HEK293T (cell line): ENCODE data around the gene EMP3.
A peak's percentile ranks its signal among the peaks of the same experiment; 100 is the strongest.

Experiments used
- CTCF ChIA-PET: fragments of 350-600 bp; formaldehyde crosslinking; extraction: SDS; loops from one replicate; lab custom pipeline; 2021; ENCODE audit warnings: antibody characterized with exemption, inconsistent platforms; lab: Yijun Ruan, JAX
- POLR2A ChIA-PET: fragments of 350-600 bp; formaldehyde crosslinking; extraction: SDS; loops from one replicate; lab custom pipeline; 2020; ENCODE audit warnings: antibody characterized with exemption, inconsistent platforms; lab: Yijun Ruan, JAX
- DNase-seq: peaks from one replicate; pipeline ENCODE4 v3.0.0; 2012; ENCODE audit warnings: mixed read lengths; ENCODE audit errors: extremely low spot score
- ARNT ChIP-seq: fragments of 450-650 bp; IDR thresholded peaks from 2 replicates; pipeline ENCODE4 v1.6.1; 2017; ENCODE audit warnings: mild to moderate bottlenecking
- BHLHE40 ChIP-seq: fragments of 450-650 bp; IDR thresholded peaks from 2 replicates; pipeline ENCODE4 v1.6.1; 2016; ENCODE audit warnings: mild to moderate bottlenecking, moderate library complexity, borderline replicate concordance
- CTBP1 ChIP-seq: fragments of 450-650 bp; IDR thresholded peaks from 2 replicates; pipeline ENCODE4 v1.6.1; 2016; ENCODE audit warnings: borderline replicate concordance
- ELF4 ChIP-seq: fragments of 450-650 bp; IDR thresholded peaks from 2 replicates; pipeline ENCODE4 v1.6.1; 2017; ENCODE audit warnings: antibody characterized with exemption
- FOXA1 ChIP-seq: fragments of 450-650 bp; IDR thresholded peaks from 2 replicates; pipeline ENCODE4 v1.6.1; 2016; ENCODE audit warnings: mild to moderate bottlenecking
- FOXK2 ChIP-seq: fragments of 450-650 bp; IDR thresholded peaks from 2 replicates; pipeline ENCODE4 v1.6.1; 2016; ENCODE audit warnings: mild to moderate bottlenecking
- FOXM1 ChIP-seq: fragments of 450-650 bp; IDR thresholded peaks from 2 replicates; pipeline ENCODE4 v1.6.1; 2017; ENCODE audit warnings: mild to moderate bottlenecking, borderline replicate concordance
- HDGF ChIP-seq: fragments of 450-650 bp; IDR thresholded peaks from 2 replicates; pipeline ENCODE4 v1.6.1; 2017; ENCODE audit warnings: antibody characterized with exemption, borderline replicate concordance
- L3MBTL2 ChIP-seq: fragments of 450-650 bp; conservative IDR thresholded peaks from 2 replicates; pipeline ENCODE4 v1.6.1; 2016; ENCODE audit warnings: mild to moderate bottlenecking
- LEF1 ChIP-seq: fragments of 450-650 bp; IDR thresholded peaks from 2 replicates; pipeline ENCODE4 v1.6.1; 2017; ENCODE audit warnings: mild to moderate bottlenecking, borderline replicate concordance
- NFRKB ChIP-seq: fragments of 450-650 bp; IDR thresholded peaks from 2 replicates; pipeline ENCODE4 v1.6.1; 2016; ENCODE audit warnings: mild to moderate bottlenecking, moderate library complexity
- SP1 ChIP-seq: fragments of 450-650 bp; IDR thresholded peaks from 2 replicates; pipeline ENCODE4 v1.6.1; 2017
- SUZ12 ChIP-seq: fragments of 450-650 bp; IDR thresholded peaks from 2 replicates; pipeline ENCODE4 v1.6.1; 2016; ENCODE audit warnings: mild to moderate bottlenecking
- TARDBP ChIP-seq: fragments of 450-650 bp; IDR thresholded peaks from 2 replicates; pipeline ENCODE4 v1.6.1; 2016
- ZNF384 ChIP-seq: fragments of 450-650 bp; IDR thresholded peaks from 2 replicates; pipeline ENCODE4 v1.6.1; 2016
- TF ChIP-seq, protein P1 (sequence below): fragments of 450-650 bp; IDR thresholded peaks from 2 replicates; pipeline ENCODE4 v1.6.1; 2016

Gene EMP3

DNA sequence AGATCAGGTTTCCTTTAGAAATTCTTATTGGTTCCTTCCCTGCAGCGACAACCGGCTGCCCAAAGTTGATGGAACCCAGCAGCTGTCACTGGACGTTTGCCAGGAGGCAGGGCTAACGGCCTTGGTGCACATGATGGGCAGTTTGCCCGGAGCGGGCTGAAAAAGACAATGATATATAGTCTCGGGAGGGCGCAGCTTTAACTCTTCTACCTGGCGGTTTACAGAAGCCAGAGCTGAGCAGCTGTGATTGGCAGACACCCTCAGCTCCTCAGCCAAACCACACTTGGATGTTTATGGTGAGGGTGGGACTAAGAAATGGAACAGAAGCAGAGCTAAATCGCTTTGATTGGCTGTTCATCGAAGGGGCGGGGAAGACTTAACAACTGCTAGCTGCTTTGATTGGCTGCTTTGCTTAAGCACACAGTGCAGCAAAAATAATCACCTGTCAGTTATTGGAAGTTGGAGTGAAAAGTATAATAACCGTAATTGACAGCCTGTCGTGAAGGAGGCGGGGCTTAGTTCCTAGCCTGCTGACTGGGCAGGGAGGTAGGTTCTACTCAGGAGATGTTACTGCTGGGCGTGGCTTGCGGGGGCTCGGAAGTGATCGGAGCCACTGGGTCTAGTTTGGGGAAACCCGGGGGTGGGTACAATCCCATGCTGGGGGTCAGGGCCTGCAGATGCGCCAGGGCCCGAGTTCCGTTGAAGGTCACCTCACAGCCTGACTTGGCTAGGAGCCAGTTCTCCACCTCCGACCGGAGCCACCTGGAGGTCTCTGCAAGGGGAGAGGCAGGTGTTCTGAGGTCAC is 7.5 kb downstream of the EMP3 start:
- peak; percentile 82 for DNase-seq
- CTCF ChIA-PET: interaction anchor here (0.9 to 3.3 kb wide), 6 partner anchors 9 to 173 kb away, joined by 3 to 78 read pairs (median 10); partner anchors contain the start of gene EMP3
- TF ChIP-seq, protein P1, sequence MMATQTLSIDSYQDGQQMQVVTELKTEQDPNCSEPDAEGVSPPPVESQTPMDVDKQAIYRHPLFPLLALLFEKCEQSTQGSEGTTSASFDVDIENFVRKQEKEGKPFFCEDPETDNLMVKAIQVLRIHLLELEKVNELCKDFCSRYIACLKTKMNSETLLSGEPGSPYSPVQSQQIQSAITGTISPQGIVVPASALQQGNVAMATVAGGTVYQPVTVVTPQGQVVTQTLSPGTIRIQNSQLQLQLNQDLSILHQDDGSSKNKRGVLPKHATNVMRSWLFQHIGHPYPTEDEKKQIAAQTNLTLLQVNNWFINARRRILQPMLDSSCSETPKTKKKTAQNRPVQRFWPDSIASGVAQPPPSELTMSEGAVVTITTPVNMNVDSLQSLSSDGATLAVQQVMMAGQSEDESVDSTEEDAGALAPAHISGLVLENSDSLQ: peak; percentile 98
- TF ChIP-seq NFRKB: no peak
- POLR2A ChIA-PET: interaction anchor here (0.9 to 6.6 kb wide), 8 partner anchors 11 to 286 kb away, joined by 3 to 93 read pairs (median 4); partner anchors contain the start of genes CARD8, EMP3, RPL18 and SPHK2

DNA sequence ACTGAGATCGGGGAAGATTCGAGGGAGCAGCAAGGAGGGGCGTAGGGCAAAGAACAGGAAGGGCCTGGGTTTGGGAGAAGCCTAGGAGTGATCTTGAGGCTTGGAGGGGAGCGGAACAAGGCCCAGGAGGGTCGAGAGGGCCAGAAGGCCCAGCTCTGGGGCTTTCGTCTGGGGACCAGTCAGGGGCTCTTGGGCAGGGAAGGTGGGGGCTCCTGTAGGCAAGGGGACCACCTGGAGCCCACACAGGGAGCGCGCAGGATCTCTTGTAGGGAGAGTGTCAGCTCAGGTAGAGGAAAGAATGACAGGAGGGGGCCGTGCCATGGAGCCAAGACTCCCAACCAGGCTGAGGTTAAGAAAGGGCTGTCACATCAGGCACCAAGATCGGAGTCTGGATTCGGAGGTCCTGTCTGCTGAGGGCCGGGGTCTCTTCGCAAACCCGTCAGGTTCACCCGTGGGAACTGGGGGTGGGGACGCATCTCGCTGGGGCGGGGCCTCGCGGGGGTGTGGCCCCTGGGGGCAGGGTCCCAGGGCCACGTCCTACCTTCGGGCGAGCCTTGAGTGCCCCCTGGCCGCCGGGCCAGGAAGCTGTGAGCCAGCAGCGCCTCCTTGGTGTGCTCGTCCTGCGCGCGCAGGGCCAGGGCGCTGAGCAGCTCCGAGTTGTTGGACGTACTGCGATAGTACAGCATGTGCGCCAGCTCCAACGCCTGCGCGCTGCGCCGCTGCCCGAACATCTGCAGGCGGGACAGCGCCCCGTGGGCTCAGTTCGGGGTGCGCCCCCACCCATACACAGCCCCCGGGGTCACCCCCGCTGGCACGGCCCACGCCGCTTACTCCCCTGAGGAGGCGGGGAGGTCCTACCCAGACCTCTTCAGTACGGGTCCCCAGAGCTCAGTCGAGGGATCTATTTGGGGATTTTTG is 8.4 kb downstream of the EMP3 start:
- peak; percentile 90 for DNase-seq
- POLR2A ChIA-PET: interaction anchor here (0.6 to 6.6 kb wide), 10 partner anchors 12 to 285 kb away, joined by 3 to 93 read pairs (median 4); partner anchors contain the start of genes CARD8, EMP3, KDELR1 and RPL18
- CTCF ChIA-PET: interaction anchor here (0.6 to 3.3 kb wide), 12 partner anchors 10 to 251 kb away, joined by 3 to 78 read pairs (median 4); partner anchors contain the start of gene EMP3
- TF ChIP-seq CTBP1 (0 out of 2 replicates have a peak, but pooled peaks have one; percentile 7), LEF1 (no peak), NFRKB (no peak), ZNF384 (no peak), L3MBTL2 (peak; percentile 94), FOXM1 (no peak)
- TF ChIP-seq, protein P1: peak; percentile 37

DNA sequence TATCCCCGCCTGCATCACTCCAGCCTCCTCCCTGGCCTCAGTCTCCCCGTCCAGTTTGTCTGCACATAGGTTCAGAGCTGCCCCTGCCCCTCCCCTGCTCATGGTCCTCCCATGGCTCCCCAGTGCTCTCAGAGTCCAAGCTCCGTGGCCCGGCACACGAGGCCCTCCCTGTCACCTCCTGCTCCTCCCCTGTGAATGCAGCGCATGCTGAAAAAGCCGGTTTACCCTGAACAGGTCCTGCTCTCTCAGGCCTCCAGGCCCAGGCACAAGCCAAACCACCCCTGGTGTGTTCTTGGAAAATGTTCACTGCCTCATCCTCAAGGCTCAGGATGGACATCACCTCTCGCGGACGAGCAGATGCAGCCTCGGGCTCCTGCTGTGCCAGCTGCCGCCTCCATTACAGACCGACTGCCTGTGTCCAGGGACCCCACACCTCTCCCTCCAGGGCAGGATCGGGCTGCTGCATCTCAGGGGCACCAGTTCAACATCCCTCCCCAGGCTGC is 13.0 kb downstream of the EMP3 start:
- TF ChIP-seq L3MBTL2: no peak
- TF ChIP-seq BHLHE40: no peak
- TF ChIP-seq ELF4: no peak
- TF ChIP-seq ZNF384: no peak
- no peak for TF ChIP-seq FOXK2
- no peak for TF ChIP-seq NFRKB
- TF ChIP-seq HDGF: no peak
- no peak for TF ChIP-seq LEF1
- TF ChIP-seq ARNT: no peak
- no peak for TF ChIP-seq FOXM1
- TF ChIP-seq FOXA1: no peak
- no peak for TF ChIP-seq SP1
- TF ChIP-seq TARDBP: no peak
- no peak for TF ChIP-seq CTBP1
- TF ChIP-seq, protein P1: no peak
- TF ChIP-seq SUZ12: no peak
- ChIA-PET POLR2A (interaction anchor here (1.4 to 1.6 kb wide), 2 partner anchors 13 to 25 kb away, joined by 3 to 4 read pairs; partner anchors contain the start of gene EMP3), CTCF (no interaction called here)
- no peak for DNase-seq

DNA sequence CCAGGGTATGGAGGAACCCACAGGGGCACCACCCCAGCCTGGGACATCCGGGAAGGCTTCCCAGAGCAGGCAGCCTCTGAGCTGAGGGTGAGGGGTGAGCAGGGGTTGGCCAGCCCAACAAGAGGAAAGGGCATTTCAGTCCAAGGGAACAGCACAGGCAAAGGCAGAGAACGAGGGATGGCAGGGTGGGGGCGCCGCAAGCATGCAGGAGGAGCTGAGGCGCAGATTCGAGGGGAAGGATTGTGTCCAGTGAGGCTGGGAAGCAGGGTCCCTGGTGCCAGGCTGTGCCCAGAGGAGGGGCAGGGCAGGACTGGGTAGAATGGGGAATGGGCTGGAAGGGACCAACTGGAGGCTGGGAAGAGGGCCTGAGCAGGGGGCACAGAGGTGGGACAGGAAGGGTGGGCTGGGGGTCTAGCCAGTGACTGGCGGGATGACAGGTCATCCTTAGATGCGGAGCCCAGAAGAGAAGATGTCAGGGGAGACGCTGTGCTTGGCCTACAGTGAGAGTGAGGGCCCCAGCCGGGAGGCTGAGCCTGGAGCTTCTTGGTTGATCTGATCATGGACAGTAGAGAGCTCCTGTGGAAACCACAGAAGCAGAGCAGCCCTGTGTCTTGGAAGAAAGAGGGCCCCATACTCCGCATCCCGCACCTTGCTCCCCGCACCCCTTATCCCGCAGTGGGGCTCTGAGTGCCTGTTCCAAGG is 13.6 kb downstream of the EMP3 start:
- DNase-seq: no peak
- ChIA-PET POLR2A (interaction anchor here (1.6 kb wide), 1 partner anchor 24 kb away, joined by 4 read pairs; no protein-coding TSS in a partner anchor), CTCF (interaction anchor here (0.6 to 0.9 kb wide), 3 partner anchors 19 to 56 kb away, joined by 3 to 5 read pairs (median 3); partner anchors contain the start of gene KDELR1)
- TF ChIP-seq HDGF: no peak
- TF ChIP-seq LEF1: no peak
- no peak for TF ChIP-seq BHLHE40
- TF ChIP-seq SP1: no peak
- no peak for TF ChIP-seq CTBP1
- no peak for TF ChIP-seq FOXK2
- no peak for TF ChIP-seq NFRKB
- no peak for TF ChIP-seq FOXM1
- no peak for TF ChIP-seq TARDBP
- no peak for TF ChIP-seq ZNF384
- no peak for TF ChIP-seq FOXA1
- TF ChIP-seq, protein P1: no peak
- no peak for TF ChIP-seq L3MBTL2
- TF ChIP-seq ELF4: no peak
- no peak for TF ChIP-seq ARNT
